SK-N-SH (cell line): Measurements from ENCODE around the gene KRT25. TPM values are rescaled to one million over a fixed set of nuclear protein-coding genes. Genes with fewer than 3 reads are reported as not detected.

Experiments used
- CTCF ChIA-PET: fragments of 300-600, 350-600 bp; formaldehyde crosslinking; extraction: SDS; loops from one replicate; lab custom pipeline; 2021; lab: Yijun Ruan, JAX
- POLR2A ChIA-PET: fragments of 350-600 bp; sonication (Branson Sonifier 250); formaldehyde crosslinking; extraction: SDS; loops from one replicate; lab custom pipeline; 2020; ENCODE audit warnings: antibody characterized with exemption, inconsistent platforms; lab: Yijun Ruan, JAX
- DNase-seq: peaks from one replicate; pipeline ENCODE4 v3.0.0; 2012
- H2AFZ ChIP-seq: fragments of 200-600 bp; sonication (generic); 2 replicates; pipeline ENCODE4 v1.8.1; 2016; ENCODE audit warnings: antibody characterized with exemption, mild to moderate bottlenecking, low read depth
- H3F3A ChIP-seq: fragments of 200-600 bp; sonication (generic); replicated peaks from 2 replicates; pipeline ENCODE3; 2016; ENCODE audit warnings: antibody characterized with exemption, mild to moderate bottlenecking; ENCODE audit not compliant: insufficient read depth
- H3K27ac ChIP-seq, 2 experiments: fragments of 200-500 bp in 1 of 2; fragments of 200-600 bp in 1 of 2; sonication (Bioruptor generic) in 1 of 2; sonication (generic), shearing (Covaris generic) in 1 of 2; 2 replicates each; pipeline versions ENCODE4 v1.5.1 to v1.6.1; 2014 to 2016; ENCODE audit warnings: low read depth in 2 of 2, inconsistent platforms in 1 of 2, low read length in 1 of 2, mild to moderate bottlenecking in 1 of 2, mixed read lengths in 1 of 2
- H3K27me3 ChIP-seq: fragments of 200-600 bp; sonication (generic), shearing (Covaris generic); 2 replicates; pipeline ENCODE4 v1.6.1; 2016; ENCODE audit warnings: mixed run types; ENCODE audit not compliant: insufficient read depth
- H3K36me3 ChIP-seq, 2 experiments: fragments of 200-500 bp in 1 of 2; fragments of 200-600 bp in 1 of 2; sonication (Bioruptor generic) in 1 of 2; sonication (generic) in 1 of 2; replicated peaks in 1 of 2; 2 replicates each; pipeline versions ENCODE3 to v1.5.1; 2014 to 2016; ENCODE audit warnings: low read length in 1 of 2, mild to moderate bottlenecking in 1 of 2; ENCODE audit not compliant: insufficient read depth in 2 of 2, control insufficient read depth in 1 of 2
- H3K4me1 ChIP-seq, 2 experiments: fragments of 200-500 bp in 1 of 2; fragments of 200-600 bp in 1 of 2; sonication (Bioruptor generic) in 1 of 2; sonication (generic), shearing (Covaris generic) in 1 of 2; 2 replicates each; pipeline versions ENCODE4 v1.5.1 to v1.6.1; 2014 to 2016; ENCODE audit warnings: low read depth in 1 of 2, low read length in 1 of 2, mixed run types in 1 of 2; ENCODE audit not compliant: insufficient read depth in 2 of 2, control insufficient read depth in 1 of 2
- H3K4me2 ChIP-seq: fragments of 200-600 bp; sonication (generic), shearing (Covaris generic); 2 replicates; pipeline ENCODE4 v1.6.1; 2017; ENCODE audit warnings: mixed run types
- H3K4me3 ChIP-seq, 2 experiments: fragments of 200-500 bp in 1 of 2; fragments of 200-600 bp in 1 of 2; sonication (Bioruptor generic) in 1 of 2; sonication (generic), shearing (Covaris generic) in 1 of 2; 2 replicates each; pipeline versions ENCODE4 v1.5.1 to v1.8.1; 2014 to 2016; ENCODE audit warnings: low read depth in 2 of 2, inconsistent platforms in 1 of 2, low read length in 1 of 2, mild to moderate bottlenecking in 1 of 2, mixed read lengths in 1 of 2, moderate library complexity in 1 of 2
- H3K79me2 ChIP-seq: fragments of 200-600 bp; sonication (generic); 2 replicates; pipeline ENCODE4 v1.8.1; 2017; ENCODE audit warnings: mild to moderate bottlenecking; ENCODE audit not compliant: insufficient read depth
- H3K9ac ChIP-seq: fragments of 200-600 bp; sonication (generic); 2 replicates; pipeline ENCODE4 v1.6.1; 2017; ENCODE audit warnings: mixed run types
- H3K9me2 ChIP-seq: fragments of 200-600 bp; sonication (generic); 2 replicates; pipeline ENCODE4 v1.6.1; 2017; ENCODE audit warnings: mixed run types
- H3K9me3 ChIP-seq: fragments of 200-600 bp; sonication (generic); 2 replicates; pipeline ENCODE4 v1.6.1; 2017; ENCODE audit warnings: mixed run types, mild to moderate bottlenecking, moderate library complexity
- H4K20me1 ChIP-seq: fragments of 200-600 bp; sonication (generic); 2 replicates; pipeline ENCODE4 v1.6.1; 2017; ENCODE audit warnings: mild to moderate bottlenecking, mixed run types; ENCODE audit not compliant: insufficient read depth
- ELF1 ChIP-seq: IDR thresholded peaks from 2 replicates; pipeline ENCODE4 v1.4.0; 2012
- EP300 ChIP-seq, 2 experiments: IDR thresholded peaks; 2 replicates each; pipeline versions ENCODE4 v1.4.0 to v1.6.1; 2012; ENCODE audit warnings: borderline replicate concordance in 1 of 2, low read depth in 1 of 2, low read length in 1 of 2
- EZH2phosphoT487 ChIP-seq: fragments of 200-600 bp; sonication (generic); IDR thresholded peaks from 2 replicates; pipeline ENCODE4 v1.6.1; 2017; ENCODE audit warnings: low read depth, mixed run types, mild to moderate bottlenecking, antibody characterized with exemption, moderate library complexity, borderline replicate concordance
- FOSL2 ChIP-seq: IDR thresholded peaks from 2 replicates; pipeline ENCODE4 v1.4.0; 2012; ENCODE audit warnings: low read depth, mild to moderate bottlenecking, moderate library complexity, borderline replicate concordance
- FOXJ3 ChIP-seq: sonication (generic); formaldehyde crosslinking; IDR thresholded peaks from 2 replicates; pipeline ENCODE4 v1.5.1; 2020; ENCODE audit warnings: mild to moderate bottlenecking, missing genetic modification reagents
- GABPA ChIP-seq: IDR thresholded peaks from 2 replicates; pipeline ENCODE4 v1.4.0; 2012; ENCODE audit warnings: low read depth, mild to moderate bottlenecking
- GATA2 ChIP-seq: sonication (generic); formaldehyde crosslinking; IDR thresholded peaks from 2 replicates; pipeline ENCODE4 v1.5.0; 2020; ENCODE audit warnings: mild to moderate bottlenecking, missing genetic modification reagents
- MEF2A ChIP-seq: IDR thresholded peaks from 2 replicates; pipeline ENCODE4 v1.4.0; 2012; ENCODE audit warnings: low read depth, borderline replicate concordance
- MXI1 ChIP-seq: IDR thresholded peaks from 2 replicates; pipeline ENCODE4 v1.6.1; 2012; ENCODE audit warnings: mild to moderate bottlenecking, low read depth, low read length, improper control_type of control experiment
- NRF1 ChIP-seq: IDR thresholded peaks from 2 replicates; pipeline ENCODE4 v1.6.1; 2012; ENCODE audit warnings: low read depth, mild to moderate bottlenecking, low read length
- RXRA ChIP-seq: IDR thresholded peaks from 2 replicates; pipeline ENCODE4 v1.4.0; 2012; ENCODE audit warnings: low read depth, mild to moderate bottlenecking, borderline replicate concordance
- SIN3A ChIP-seq: IDR thresholded peaks from 2 replicates; pipeline ENCODE4 v1.6.1; 2012; ENCODE audit warnings: low read depth, mild to moderate bottlenecking, low read length, moderate library complexity, borderline replicate concordance
- SMC3 ChIP-seq: IDR thresholded peaks from 2 replicates; pipeline ENCODE4 v1.6.1; 2012; ENCODE audit warnings: low read depth, low read length, improper control_type of control experiment
- TCF12 ChIP-seq: IDR thresholded peaks from 2 replicates; pipeline ENCODE4 v1.4.0; 2012
- YY1 ChIP-seq: IDR thresholded peaks from 2 replicates; pipeline ENCODE4 v1.4.0; 2012; ENCODE audit warnings: low read depth, mild to moderate bottlenecking
- WGBS: methylation state at CpG from one replicate; pipeline ENCODE4 v1.1.6; 2017; ENCODE audit warnings: low lambda C conversion rate; 5-methylcytosine and 5-hydroxymethylcytosine counted together
- polyA plus RNA-seq, 3 experiments: library from polyadenylated mRNA; depleted of rRNA; stranded (reverse); fragments of >200 nt; gene quantifications; 2 replicates each; pipeline ENCODE4 v1.2.3, GENCODE V29; 2012
- TF ChIP-seq, protein P1 (sequence below): IDR thresholded peaks from 2 replicates; pipeline ENCODE4 v1.6.1; 2012; ENCODE audit warnings: mild to moderate bottlenecking, low read depth, low read length, moderate library complexity
- TF ChIP-seq, protein P2 (sequence below): fragments of 150-350 bp; IDR thresholded peaks from 2 replicates; pipeline ENCODE4 v1.6.1; 2016; ENCODE audit warnings: mild to moderate bottlenecking, low read depth, low read length
- TF ChIP-seq, protein P3 (sequence below): IDR thresholded peaks from 2 replicates; pipeline ENCODE4 v1.4.0; 2012; ENCODE audit warnings: low read depth, borderline replicate concordance
- TF ChIP-seq, protein P4 (sequence below): IDR thresholded peaks from 2 replicates; pipeline ENCODE4; 2012

Gene KRT25
- polyA plus RNA-seq, 1 of the 3 experiments (the other 2 are of a cell fraction), result not detected

DNA sequence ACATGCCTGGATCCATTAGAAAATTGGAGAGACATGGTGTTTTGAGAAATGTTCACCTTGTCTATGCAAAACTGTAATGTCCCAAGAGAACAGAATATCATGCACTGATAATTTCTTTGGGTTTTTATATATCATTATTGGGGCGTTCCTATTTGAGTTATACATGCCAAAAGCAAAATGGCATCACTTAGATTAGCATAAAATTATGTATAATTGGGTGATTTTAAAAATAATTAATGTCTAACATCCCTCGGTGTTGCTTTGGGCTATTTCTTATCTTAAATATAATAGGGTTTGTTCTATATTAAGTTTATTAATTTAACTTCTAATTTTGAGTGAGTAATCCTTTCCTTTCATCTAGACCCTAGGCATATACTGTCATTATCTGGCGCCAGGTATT is 44.7 kb upstream of the KRT25 start, which contains the start of gene KRT28 (continued):
- TF ChIP-seq, protein P1, sequence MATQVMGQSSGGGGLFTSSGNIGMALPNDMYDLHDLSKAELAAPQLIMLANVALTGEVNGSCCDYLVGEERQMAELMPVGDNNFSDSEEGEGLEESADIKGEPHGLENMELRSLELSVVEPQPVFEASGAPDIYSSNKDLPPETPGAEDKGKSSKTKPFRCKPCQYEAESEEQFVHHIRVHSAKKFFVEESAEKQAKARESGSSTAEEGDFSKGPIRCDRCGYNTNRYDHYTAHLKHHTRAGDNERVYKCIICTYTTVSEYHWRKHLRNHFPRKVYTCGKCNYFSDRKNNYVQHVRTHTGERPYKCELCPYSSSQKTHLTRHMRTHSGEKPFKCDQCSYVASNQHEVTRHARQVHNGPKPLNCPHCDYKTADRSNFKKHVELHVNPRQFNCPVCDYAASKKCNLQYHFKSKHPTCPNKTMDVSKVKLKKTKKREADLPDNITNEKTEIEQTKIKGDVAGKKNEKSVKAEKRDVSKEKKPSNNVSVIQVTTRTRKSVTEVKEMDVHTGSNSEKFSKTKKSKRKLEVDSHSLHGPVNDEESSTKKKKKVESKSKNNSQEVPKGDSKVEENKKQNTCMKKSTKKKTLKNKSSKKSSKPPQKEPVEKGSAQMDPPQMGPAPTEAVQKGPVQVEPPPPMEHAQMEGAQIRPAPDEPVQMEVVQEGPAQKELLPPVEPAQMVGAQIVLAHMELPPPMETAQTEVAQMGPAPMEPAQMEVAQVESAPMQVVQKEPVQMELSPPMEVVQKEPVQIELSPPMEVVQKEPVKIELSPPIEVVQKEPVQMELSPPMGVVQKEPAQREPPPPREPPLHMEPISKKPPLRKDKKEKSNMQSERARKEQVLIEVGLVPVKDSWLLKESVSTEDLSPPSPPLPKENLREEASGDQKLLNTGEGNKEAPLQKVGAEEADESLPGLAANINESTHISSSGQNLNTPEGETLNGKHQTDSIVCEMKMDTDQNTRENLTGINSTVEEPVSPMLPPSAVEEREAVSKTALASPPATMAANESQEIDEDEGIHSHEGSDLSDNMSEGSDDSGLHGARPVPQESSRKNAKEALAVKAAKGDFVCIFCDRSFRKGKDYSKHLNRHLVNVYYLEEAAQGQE, result no peak
- TF ChIP-seq EP300 (IDR thresholded peaks at IDR 0.05; ENCODE audit: borderline replicate concordance in 1 of 2, low read depth in 1 of 2, low read length in 1 of 2) (no peak), RXRA (no peak), SIN3A (no peak)

DNA sequence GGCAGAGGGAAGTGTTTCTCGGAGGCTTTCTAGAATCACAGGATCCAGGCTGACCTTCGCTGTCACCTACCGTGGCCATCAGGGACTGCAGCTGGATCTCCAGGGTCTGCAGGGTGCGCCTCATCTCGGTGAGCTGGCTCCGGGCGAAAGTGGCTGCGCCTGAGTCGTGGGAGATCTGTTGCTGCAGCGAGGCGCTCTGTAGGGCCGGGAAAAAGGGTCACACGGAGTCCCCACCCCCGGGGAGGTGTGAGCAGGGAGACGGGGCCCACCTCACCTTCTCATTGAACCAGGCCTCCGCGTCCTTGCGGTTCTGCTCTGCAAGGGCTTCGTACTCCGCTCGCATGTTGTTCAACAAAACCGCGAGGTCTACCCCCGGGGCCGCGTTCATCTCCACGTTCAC is 41.7 kb upstream of the KRT25 start:
- WGBS, result 61% methylated on average over 8 of the region's 27 CpGs
- no peak for DNase-seq
- TF ChIP-seq YY1 (no peak), FOSL2 (no peak), MEF2A (no peak), FOXJ3 (CRISPR knock-in tag) (no peak), RXRA (no peak), EZH2phosphoT487 (no peak), MXI1 (no peak), SMC3 (no peak), ELF1 (no peak), EP300 (IDR thresholded peaks at IDR 0.05; ENCODE audit: borderline replicate concordance in 1 of 2, low read depth in 1 of 2, low read length in 1 of 2) (no peak), NRF1 (no peak), GATA2 (no peak), TCF12 (no peak), GABPA (no peak)
- TF ChIP-seq, protein P2, sequence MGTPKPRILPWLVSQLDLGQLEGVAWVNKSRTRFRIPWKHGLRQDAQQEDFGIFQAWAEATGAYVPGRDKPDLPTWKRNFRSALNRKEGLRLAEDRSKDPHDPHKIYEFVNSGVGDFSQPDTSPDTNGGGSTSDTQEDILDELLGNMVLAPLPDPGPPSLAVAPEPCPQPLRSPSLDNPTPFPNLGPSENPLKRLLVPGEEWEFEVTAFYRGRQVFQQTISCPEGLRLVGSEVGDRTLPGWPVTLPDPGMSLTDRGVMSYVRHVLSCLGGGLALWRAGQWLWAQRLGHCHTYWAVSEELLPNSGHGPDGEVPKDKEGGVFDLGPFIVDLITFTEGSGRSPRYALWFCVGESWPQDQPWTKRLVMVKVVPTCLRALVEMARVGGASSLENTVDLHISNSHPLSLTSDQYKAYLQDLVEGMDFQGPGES, result no peak
- TF ChIP-seq, protein P1, result no peak
- TF ChIP-seq, protein P3, sequence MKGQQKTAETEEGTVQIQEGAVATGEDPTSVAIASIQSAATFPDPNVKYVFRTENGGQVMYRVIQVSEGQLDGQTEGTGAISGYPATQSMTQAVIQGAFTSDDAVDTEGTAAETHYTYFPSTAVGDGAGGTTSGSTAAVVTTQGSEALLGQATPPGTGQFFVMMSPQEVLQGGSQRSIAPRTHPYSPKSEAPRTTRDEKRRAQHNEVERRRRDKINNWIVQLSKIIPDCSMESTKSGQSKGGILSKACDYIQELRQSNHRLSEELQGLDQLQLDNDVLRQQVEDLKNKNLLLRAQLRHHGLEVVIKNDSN, result no peak
- TF ChIP-seq, protein P4, sequence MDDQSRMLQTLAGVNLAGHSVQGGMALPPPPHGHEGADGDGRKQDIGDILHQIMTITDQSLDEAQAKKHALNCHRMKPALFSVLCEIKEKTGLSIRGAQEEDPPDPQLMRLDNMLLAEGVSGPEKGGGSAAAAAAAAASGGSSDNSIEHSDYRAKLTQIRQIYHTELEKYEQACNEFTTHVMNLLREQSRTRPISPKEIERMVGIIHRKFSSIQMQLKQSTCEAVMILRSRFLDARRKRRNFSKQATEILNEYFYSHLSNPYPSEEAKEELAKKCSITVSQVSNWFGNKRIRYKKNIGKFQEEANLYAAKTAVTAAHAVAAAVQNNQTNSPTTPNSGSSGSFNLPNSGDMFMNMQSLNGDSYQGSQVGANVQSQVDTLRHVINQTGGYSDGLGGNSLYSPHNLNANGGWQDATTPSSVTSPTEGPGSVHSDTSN, result no peak
- Histone ChIP-seq H3K9me3 (no peaks in the 10 kb centered on the region), H3K4me1 (no peaks in the 10 kb centered on the region), H3F3A (no peaks in the 10 kb centered on the region), H3K9me2 (no peaks in the 10 kb centered on the region), H3K36me3 (no peaks in the 10 kb centered on the region), H3K27ac (no peak overlapping the region), H2AFZ (no peak overlapping the region), H4K20me1 (no peaks in the 10 kb centered on the region), H3K79me2 (no peaks in the 10 kb centered on the region), H3K27me3 (peaks cover 68% of the 10 kb centered on the region), H3K4me3 (no peak overlapping the region), H3K4me2 (no peak overlapping the region), H3K9ac (no peak overlapping the region)
- ChIA-PET POLR2A (interaction anchor here (0.6 kb wide), 1 partner anchor 951 kb away, joined by 7 read pairs; no protein-coding TSS in a partner anchor), CTCF (interaction anchor here (0.7 to 2.6 kb wide), 5 partner anchors 169 to 870 kb away, joined by 3 to 9 read pairs (median 3); no protein-coding TSS in a partner anchor)
